ENCODE data around the gene MYD88.
"Not testable (repeated sequence)": the region's sequence is repeated elsewhere in the genome, so short reads cannot be mapped to it uniquely, and the experiment has no call there.

Gene MYD88

DNA sequence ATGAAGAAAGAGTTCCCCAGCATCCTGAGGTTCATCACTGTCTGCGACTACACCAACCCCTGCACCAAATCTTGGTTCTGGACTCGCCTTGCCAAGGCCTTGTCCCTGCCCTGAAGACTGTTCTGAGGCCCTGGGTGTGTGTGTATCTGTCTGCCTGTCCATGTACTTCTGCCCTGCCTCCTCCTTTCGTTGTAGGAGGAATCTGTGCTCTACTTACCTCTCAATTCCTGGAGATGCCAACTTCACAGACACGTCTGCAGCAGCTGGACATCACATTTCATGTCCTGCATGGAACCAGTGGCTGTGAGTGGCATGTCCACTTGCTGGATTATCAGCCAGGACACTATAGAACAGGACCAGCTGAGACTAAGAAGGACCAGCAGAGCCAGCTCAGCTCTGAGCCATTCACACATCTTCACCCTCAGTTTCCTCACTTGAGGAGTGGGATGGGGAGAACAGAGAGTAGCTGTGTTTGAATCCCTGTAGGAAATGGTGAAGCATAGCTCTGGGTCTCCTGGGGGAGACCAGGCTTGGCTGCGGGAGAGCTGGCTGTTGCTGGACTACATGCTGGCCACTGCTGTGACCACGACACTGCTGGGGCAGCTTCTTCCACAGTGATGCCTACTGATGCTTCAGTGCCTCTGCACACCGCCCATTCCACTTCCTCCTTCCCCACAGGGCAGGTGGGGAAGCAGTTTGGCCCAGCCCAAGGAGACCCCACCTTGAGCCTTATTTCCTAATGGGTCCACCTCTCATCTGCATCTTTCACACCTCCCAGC, 2.9 kb downstream of the MYD88 start:
- no peak for DNase-seq (ENCODE audit: low spot score)

DNA sequence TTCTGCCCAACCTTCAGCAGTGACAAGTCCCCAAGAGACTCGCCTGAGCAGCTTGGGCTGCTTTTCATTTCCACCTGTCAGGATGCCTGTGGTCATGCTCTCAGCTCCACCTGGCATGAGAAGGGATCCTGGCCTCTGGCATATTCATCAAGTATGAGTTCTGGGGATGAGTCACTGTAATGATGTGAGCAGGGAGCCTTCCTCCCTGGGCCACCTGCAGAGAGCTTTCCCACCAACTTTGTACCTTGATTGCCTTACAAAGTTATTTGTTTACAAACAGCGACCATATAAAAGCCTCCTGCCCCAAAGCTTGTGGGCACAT, 3.5 kb downstream of the MYD88 start:
- no peak for DNase-seq (ENCODE audit: low spot score)

DNA sequence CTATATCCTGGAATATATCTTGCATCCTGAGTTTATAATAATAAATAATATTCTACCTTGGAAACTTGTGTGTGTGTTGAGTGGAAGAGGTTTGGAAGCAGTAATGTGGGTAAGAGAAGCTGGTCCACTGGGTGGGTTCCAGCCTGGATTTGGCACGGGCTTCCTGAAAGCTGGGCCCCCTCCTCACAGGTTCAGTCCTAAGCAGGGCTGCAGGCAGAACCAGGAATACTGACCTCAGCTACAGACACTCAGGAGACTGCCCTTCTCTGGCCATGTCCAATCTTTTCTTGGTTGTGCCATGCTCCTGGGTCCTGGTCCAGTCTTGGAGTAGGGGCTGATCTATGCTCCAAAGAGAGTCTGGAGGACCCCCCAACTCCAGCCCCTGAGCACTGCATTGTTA, 4.5 kb downstream of the MYD88 start:
- DNase-seq (ENCODE audit: low spot score), result no peak

DNA sequence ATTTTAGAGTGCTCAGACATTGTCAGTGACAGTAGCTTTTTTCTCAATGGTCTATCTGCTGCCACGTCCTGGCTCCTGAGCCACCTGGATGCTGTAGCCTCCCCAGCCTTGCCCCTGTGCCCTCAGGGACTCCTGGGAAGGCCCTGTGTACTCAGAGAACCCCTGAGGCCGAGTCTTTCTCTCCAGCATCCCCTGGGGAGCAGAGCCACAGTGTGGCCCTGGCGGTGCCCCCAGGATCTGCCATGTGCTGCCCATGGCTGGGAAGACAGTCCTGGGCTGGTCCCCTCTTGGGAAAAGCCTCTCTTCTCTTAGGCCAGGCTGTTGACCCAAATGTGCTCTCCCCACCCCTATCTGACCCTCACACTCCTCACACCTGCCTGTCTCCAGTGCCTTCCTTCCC, 5.0 kb downstream of the MYD88 start:
- DNase-seq (ENCODE audit: low spot score), result no peak

DNA sequence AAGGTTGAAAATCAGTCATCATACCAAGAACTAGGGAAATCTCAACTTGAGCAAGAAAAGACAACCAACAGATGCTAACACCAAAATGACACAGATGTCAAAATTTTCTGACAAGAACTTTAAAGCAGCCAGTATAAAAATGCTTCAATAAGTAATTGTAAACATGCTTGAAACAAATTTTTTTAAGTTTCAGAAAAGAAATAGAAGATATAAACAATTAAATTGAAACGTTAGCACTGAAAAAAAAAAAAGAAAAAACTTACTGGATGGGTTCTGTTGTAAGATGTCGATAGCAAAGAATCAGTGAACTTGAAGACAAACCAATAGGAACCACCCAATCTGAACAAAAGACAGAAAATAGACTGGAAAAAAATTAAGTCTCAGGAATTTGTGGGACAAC, 8.0 kb downstream of the MYD88 start:
- no peak for DNase-seq (ENCODE audit: low spot score)

DNA sequence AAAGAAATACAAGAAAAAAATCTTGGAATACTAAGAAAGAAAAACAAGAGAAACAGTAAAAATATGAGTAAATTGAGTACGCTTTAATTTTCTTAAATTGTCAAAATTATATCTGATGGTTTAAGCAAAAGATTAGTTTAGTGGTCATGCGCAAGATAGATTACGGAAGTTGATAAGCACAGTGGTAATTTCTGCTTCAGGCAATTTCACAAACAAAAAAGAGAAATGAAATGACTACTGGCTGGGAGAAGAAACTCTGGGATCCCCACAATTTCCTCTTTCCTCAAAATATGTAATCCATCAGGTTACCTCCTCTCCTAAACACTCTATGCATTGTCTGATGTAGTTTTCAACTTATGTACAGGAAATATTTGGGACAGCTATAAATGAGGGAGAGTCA, 9.0 kb downstream of the MYD88 start:
- DNase-seq (ENCODE audit: low spot score), result no peak

DNA sequence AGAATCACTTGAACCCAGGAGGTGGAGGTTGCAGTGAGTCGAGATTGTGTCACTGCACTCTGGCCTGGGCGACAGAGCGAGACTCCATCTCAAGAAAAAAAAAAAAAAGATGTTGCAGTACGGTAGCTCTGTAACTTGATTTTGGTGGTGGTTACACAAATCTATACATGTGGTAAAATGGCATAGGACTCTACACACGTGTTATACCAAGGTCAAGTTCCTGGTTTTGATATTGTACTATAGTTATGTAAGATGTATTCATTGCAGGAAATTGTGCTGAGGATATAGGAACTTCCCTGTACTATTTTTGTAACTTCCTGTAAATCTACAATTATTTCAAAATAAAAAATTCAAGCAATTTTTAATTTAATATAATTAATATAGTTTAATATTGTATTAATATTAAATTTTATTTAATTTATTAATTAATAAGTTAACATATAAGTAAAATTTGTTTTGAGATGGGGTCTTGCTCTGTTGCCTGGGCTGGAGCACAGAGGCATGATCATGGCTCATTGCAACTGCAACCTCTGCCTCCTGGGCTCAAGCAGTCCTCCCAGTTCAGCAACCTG, 9.9 kb downstream of the MYD88 start:
- DNase-seq (ENCODE audit: low spot score), result no peak

DNA sequence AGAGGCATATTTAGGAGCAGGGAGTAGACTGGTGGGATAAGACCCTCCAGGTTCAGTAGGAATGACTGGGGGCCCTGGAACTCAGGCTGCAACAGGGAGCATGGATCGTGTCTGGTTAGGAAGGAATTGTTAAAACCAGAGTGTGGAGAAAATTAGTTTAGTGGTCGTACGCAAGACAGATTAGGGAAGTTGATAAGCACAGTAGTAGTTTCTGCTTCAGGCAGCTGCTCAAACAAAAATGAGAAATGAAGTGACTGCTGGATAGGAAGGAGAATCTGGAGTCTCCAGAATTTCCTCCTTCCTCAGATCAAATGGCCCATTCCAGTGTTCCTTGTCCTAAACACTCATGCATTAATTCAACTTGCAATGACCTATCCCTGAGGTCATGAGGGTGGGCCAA, 11.2 kb downstream of the MYD88 start:
- peak; percentile 85 for DNase-seq (ENCODE audit: low spot score)

DNA sequence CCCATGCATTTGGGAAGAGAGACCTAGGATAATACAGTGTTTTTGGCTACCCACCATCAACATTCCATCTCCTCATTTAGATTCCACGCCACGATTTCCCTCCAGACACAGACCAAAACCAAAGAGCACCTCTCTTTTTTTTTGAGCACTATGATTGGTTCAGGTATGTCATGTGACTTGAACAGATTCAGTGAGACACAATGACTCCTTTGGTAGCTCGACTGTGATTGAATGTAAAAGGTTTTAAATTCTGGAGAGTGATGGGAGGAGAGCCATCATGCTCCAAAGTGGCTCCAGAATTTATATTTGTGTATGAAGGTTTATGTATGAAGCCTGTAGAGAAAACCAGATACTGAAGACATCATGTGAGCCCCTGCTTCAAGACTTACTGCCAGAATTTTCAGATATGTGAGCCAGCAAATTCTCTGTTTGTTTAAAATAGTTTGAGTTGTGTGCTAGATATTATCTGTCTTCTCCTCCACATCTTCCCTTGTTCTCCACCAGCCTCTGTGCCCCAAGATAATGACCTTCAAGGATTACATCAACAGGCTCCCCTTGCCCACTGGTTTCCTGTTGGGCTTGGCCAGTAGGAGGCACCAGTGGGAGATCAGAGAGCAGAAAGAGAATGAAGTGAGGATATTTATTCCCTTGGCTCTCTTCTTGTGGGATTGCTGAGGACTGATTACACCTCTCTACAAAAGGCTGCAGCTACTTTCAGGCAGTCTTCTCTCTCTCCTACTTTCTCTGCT, 12.5 kb downstream of the MYD88 start:
- DNase-seq (ENCODE audit: low spot score), result no peak

DNA sequence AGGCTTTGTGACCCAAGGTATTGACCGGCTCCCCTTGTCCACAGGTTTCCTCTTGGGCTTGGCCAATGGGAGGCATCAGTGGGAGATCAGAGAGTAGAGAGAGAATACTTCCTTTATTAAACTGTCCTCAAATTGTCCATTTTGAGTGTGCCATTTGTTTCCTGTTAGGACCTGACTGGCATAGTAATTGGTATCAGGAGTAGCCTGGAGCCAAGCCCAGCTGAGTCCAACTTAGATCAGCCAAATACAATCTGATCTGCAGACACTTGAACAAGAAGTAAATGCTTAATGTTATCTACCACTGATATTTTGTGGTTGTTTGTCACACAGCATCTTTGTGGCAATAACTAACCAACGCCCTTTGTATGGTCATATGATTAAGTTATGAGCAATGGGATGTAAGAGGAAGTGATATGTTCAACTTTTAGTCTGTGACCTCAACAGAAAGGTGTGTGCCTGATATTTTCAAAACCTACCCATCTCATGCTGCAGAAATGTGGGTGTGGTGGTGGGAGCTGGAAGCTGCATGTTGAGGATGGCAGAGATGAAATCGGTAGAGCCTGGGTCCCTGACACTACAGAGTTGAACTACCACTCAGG, 13.3 kb downstream of the MYD88 start:
- no peak for DNase-seq (ENCODE audit: low spot score)

DNA sequence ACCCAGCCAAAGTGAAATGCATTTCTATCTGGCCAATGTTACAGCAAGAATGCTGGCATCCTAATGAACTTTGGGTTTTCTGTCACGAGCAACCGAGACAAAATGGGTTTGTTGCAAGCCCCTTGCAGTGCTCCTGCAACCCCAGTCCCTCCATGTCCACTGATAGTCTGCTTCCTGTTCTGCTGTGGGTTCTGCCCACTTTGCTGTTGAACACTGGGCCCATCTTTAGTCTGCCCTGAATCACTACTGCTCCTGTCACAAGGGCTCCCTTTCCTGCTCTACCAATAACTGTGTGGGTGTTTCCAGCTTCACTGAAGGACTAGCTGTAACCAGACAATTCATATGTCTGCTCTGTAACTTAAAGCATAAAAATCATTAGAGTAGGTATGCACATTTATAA, 14.1 kb downstream of the MYD88 start:
- no peak for DNase-seq (ENCODE audit: low spot score)

DNA sequence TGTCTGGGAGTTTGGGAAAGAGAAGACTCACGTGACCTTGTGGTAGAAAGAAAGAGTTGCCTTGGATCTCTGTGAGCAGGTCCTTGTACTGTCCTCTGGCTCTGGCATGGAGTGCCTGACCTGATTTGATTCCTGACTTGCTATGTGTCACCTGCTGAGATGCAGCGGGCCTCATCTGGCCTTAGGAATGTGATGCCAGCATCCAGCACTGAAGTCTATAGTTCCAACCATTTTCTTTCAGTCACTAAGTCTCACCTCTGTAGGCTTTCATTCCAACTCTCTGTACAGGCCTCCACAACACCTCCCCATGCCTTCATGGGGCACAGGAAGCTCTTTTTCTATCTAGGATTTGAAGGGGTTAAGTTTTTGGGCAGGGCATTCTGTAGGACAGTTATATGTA, 14.8 kb downstream of the MYD88 start:
- DNase-seq (ENCODE audit: low spot score), result no peak

DNA sequence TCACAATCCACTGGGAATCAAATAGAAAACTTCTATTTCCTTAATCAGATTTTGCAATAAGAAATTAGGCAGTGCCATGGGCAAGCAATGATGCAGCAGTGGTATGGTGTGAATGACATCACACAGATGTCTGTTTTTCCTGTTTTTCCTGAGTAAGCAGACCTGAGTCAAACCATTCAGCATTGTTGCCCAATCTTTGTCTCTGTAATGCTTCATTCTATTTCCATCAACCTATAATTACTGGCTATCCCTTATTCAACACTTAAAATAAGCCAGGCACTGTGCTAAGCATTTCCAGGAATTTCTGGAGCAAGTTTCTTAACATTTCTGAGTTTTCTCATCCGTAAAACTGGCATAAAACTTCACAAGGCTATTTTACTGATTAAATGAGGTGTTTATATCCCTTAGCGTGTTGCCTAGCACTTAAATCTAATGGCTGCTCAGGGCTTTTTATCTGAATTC, 15.6 kb downstream of the MYD88 start:
- DNase-seq (ENCODE audit: low spot score), result no peak

DNA sequence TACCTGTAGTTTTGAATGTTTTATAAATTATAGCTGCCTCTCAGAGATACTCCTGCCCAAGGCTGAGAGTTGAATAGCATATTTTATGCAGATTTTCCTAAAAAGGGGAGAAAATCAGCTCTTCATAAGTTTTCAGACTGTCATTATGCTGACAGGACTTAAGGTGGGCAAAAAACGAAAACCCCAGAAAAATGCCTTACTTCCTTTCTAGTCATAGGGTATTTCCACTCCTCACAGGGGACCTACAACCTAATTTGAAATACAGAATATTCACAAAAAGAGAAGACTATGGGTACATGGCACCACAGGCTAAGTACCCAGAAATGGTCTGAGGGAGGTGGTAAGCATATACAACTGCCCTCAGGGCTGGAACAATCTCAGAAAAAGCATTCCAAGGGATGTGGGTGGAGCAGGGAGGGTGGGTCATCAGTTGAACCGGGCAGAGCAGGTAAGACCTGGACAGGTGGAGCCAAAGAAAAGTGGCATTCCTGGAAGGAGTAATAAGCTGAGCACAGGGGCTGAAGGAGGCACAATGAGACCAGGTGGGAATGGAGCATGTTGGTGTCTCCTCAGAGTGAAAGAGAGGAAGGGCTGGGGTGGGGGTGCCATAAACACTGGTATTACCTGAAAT, 16.3 kb downstream of the MYD88 start:
- DNase-seq (ENCODE audit: low spot score), result no peak

DNA sequence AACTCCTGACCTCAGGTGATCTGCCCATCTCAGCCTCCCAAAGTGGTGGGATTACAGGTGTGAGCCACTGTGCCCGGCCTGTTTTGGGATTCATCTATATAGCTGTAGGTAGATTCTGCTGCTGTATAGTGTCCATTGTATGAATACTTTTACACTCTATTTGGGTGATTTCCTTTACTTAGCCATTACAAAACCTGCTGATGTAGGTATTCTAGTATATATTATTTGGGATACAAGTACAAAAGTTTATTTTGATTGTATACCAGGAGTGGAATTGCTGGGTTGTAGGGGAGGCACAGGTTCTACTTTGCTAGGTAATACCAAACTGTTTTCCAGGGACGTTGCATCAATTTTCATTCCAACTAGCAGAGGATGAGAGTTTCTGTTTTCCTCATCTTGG, 17.4 kb downstream of the MYD88 start:
- no peak for DNase-seq (ENCODE audit: low spot score)

DNA sequence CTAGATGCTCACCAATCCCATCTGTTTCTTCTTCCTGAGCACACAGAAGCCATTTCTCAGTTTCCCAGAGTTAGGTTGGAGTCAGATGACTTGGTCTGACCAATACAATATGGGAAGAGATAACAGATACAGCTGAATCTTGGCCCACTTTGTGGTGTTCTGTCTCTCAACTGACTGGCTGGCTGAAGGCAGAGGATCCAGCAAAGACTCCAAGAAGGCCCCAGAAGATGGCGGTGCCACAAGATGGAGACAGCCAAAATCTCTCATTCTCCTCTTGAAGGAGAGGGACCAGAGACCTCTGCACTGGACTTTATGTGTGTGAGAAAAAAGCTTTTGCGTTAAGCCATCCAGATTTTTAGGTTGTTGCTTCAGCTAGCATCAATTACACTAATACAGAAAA, 18.7 kb downstream of the MYD88 start:
- DNase-seq (ENCODE audit: low spot score), result no peak

DNA sequence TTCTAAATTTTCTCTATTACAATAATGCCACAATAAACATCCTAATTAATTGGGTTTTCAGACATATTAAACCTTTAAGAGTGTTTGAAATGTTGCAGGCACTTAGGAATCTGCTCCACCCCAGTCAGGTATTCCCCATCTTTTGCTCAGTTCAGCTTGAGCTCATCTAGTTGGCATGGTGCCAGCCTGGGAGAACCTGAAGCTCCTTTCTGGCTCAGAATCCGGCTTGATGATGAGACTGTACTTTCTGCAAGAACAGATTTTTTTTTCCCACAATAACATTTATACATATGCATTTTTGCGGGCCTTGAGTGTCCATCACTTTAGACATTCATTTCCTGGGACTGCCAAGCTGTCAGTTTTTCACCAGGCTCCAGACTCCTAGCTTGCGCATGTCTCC, 19.1 kb downstream of the MYD88 start:
- DNase-seq (ENCODE audit: low spot score), result no peak

DNA sequence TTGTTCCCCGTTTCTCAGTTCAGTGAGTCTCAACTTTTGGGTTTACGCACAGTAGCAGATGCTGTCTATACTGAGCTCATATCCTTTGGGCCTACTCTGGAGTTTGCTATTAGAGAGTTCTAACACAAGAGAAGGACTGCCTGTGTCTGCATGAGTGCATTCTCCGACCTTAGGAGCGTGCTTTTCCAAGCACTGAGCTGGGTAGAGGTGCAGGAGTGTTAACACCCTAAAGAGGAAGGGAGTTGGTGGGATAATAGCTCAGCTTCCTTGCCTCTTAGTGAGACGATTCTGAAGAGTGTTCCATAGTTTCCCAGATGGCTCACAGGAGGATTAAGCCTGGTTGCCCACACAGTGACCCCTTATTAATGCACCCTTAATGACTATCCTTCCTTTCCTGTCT, 20.0 kb downstream of the MYD88 start:
- DNase-seq (ENCODE audit: low spot score), result no peak

DNA sequence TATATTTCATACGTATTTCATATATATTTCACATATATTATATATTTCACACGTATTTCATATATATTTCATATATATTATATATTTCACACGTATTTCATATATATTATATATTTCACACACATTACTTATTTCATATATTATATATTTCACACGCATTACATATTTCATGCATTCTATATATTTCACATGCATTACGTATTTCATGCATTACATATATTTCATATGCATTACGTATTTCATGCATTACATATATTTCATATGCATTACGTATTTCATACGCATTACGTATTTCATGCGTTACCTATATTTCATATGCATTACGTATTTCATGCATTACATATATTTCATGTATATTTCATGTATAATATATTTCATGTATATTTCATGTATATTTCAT, 22.2 kb downstream of the MYD88 start:
- DNase-seq (ENCODE audit: low spot score), result not testable (repeated sequence)

DNA sequence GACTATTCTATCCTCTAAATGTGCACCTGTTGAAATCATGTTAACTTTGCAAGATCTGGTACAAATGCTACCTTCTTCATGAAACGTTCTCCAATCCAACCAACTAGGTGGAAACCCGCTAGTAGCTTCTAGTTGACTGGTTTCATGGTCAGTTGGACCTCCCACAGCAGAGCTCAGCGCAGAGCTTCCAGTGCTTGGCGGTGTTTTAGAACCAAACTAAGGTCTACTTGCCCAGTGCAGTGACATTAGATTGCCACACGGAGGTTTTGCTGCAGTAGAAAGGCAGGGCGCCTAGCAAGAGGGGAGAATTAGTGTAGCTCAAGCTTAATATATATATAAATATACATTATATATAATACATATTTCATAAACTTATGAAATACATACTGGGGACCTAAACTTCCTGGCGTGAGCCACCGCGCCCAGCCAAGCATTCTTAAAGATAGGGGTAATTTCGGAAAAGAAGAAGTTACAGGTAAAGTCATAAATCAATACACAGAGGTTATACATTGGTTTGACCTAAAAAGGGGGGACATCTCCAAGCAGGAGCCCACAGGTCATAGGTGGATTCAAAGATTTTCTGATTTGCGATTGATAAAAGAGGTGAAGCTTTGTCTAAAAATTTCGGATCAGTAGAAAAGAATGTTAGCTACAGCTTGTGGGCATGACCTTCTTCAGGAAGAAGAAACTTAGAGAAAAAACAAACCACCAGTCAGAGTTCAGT, 24.8 kb downstream of the MYD88 start:
- DNase-seq (ENCODE audit: low spot score), result no peak

DNA sequence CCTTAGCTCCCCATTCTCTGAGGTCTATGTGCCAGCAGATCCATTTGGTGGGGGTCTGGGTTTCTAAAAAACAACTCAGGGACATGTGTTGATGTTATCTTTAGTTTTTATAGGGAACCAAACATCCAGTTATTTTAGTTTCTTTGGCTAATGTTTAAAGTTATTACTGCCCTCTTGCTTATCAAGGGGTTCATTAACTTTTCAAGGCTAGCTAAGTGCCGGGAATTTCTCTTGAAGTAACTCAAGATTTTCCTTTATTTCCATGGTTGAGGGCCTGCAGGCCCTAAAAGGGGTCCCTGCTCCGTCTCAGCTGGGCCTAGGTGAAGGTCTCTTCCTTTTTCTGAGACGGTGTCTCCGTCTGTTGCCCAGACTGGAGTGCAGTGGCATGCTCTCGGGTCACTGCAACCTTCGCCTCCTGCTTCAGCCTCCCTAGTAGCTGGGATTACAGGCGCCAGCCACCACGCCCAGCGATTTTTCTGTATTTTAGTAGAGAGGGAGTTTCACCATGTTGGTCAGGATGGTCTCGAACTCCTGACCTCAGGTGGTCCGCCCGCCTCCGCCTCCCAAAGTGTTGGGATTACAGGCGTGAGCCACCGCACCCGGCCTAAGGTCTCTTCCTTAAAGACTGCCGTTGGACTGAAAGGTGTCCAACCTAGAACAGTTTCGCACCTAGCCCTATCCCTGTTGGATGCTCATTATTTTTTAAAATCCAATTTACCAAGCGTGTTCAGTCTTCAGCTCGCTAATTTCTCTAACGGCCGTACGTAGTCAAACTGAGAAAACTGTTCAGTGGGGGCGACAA, 25.6 kb downstream of the MYD88 start:
- no peak for DNase-seq (ENCODE audit: low spot score)

Measured in SK-N-DZ (cell line).